Measurements from ENCODE around the gene CDC25B.
A peak's percentile ranks its signal among the peaks of the same experiment; 100 is the strongest.
"Not testable (repeated sequence)": the region's sequence is repeated elsewhere in the genome, so short reads cannot be mapped to it uniquely, and the experiment has no call there.

CDC25B gene

GRCh38 chr20:3842348-3842930 is 46.3 kb downstream of the CDC25B start:
- DNase-seq: no peak

- no peak for DNase-seq
These were observed 47.4 kb downstream of the CDC25B start for GRCh38 chr20:3843490-3843889.

- DNase-seq: not testable (repeated sequence)
These were observed 48.0 kb downstream of the CDC25B start for GRCh38 chr20:3843990-3844619.

- no peak for DNase-seq
These were observed 50.2 kb downstream of the CDC25B start for GRCh38 chr20:3846378-3846739.

GRCh38 chr20:3846740-3847428 is 50.8 kb downstream of the CDC25B start, which contains the start of gene MAVS:
Gene MAVS (plus strand): TSS chr20:3846834. CDS start chr20:3854625, 7,791 bp downstream.
- peak; percentile 45 for DNase-seq

GRCh38 chr20:3847429-3847940 is 51.4 kb downstream of the CDC25B start:
- DNase-seq: no peak

GRCh38 chr20:3848565-3848964 is 52.5 kb downstream of the CDC25B start:
- DNase-seq: no peak

- DNase-seq: no peak
These were observed 58.4 kb downstream of the CDC25B start for GRCh38 chr20:3854462-3854871.

All from NCI-H1417 treated with DMSO at 0.1 percent for 48 hours (cell line).